ENCODE results near the gene CCNL1.

The CCNL1 gene

DNA sequence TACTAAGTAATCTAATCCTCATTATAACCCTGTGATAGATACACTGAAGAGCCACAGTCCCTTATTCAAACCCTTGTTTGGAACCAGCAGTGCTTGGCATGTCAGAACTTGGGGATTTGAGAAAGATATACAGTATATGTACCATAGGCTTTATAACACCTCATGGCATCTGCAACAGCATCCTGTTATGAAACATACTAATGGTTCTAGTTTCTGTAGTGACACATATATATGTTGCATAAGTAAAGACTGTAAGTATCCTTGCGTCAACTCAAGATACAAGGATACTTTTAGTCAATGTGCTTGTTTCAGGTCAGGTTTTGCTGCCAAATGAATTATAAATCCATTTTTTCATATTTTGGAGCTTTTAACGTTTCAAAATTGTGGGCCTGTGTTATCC is 58.5 kb downstream of the CCNL1 start:
- no peak for DNase-seq

DNA sequence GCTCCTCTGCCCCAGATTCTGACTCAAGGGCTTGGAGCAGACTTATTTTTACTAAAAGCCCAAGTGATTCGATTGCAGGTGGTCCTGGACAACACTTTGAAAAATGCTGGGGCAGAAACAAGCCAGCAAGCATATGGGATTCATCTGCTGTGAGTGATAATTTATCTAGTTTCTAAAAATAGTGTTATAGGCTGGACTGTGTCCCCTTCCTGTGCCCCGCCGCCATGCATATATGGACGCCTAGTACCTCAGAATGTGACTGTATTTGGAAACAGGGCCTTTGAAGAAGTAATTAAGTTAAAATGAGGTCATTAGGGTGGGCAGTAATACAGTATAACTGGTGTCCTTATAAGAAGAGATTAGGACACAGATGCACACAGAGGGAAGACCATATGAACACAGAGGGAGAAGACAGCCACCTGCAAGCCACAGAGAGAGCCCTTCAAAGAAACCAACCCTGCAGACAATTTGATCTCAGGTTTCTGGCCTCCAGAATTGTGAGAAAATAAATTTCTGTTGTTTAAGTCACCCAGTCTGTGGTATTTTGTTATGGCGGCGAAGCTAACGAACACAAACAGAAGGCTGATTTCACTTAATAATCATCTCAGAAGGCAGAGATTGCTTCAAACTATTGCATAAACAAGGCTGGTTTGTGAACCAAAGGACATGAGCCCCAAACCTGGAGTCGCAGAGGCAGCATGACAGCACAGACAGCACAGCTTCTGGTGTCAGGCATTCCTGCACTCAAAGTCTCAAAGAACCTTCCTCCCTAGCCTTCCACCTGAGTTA is 59.1 kb downstream of the CCNL1 start:
- DNase-seq = no peak

DNA sequence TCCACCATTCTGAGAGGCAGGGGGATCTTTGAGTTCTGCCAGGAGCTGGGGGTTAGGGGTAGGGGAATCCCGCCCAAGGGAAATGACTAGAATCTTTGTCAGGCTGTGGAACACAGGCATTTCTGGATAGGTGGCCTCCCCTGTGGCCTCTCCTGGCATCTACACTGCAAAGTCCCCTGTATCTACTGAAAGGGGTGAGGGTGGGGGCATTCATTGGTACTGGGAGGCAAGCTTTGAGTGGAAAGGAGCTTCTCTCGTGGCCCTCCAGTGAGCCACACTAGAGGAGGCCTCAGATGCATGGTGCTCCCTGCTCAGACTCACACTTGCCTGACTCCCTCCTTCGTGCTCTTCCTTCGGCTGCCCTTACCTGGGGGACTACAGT is 59.9 kb downstream of the CCNL1 start:
- DNase-seq = no peak

- no peak for DNase-seq
These were observed 60.4 kb downstream of the CCNL1 start for GRCh38 chr3:157099326-157100095.

DNA sequence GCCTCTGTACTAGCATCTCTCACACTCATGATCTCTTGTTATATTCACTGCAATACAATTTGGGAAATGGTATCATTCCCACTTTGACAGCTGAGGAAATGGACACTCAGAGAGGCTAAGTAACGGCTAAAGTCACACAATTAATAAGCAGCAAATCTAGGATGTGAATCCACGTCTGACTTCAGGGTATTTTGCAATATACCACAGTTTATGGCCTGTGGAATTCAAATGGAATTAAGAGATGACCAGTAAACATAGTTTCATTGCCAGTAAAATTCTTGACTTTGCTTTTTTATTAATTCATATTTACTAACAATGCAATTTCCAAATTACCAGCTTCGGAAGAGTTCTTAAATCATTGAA is 61.1 kb downstream of the CCNL1 start:
- DNase-seq = no peak

DNA sequence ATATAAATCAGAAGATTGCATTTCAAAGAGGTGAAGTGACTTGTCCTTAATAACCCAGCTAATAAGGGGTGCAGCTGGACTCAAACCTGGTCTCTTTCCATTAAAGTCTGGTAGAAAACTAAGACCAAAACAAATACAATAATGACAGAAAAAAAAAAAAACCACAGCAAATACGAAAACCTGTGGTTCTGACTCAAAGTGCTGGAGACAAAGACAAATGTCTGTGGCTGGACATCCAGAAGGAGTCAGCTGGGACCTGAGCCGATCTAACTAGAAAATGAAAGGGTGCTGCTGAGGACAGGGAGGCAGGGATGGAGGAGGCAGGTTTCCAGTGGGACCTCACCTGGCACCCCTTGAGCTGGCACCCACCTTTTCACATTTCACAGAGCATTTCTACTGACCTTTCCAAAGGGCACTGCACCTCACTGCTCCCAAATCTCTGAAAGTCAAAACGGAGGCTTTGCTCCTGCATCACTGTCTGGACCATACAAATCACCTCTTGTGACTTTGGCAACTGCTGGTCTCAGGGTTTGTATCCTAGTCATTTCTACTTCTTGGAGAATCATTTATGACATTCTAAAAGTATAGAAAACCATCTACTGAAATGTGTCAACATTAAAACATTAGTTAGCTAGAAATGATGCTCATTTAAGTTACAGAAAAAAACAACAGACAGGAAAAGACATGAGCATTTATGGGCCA is 61.7 kb downstream of the CCNL1 start:
- DNase-seq = no peak
